D341Med (cell line): ENCODE measurements around the gene GOLGA8S.
"Not testable (repeated sequence)": the region's sequence is repeated elsewhere in the genome, so short reads cannot be mapped to it uniquely, and the experiment has no call there.

Experiments
- DNase-seq: peaks from one replicate; pipeline ENCODE4 v3.0.0; 2012; ENCODE audit warnings: low spot score

Gene GOLGA8S

GRCh38 chr15:23354448-23354847 lies at the start of gene GOLGA8S:
Gene GOLGA8S, plus strand, starts transcription at chr15:23354748. Its CDS starts 62 bp downstream, at chr15:23354810.
- DNase-seq: not testable (repeated sequence)

GRCh38 chr15:23304805-23305204 lies 49.7 kb upstream of the GOLGA8S start:
- not testable (repeated sequence) for DNase-seq

GRCh38 chr15:23305921-23306320 lies 48.6 kb upstream of the GOLGA8S start:
- DNase-seq: not testable (repeated sequence)

- DNase-seq: not testable (repeated sequence)
Observed at GRCh38 chr15:23311233-23311632, 43.3 kb upstream of the GOLGA8S start.

- not testable (repeated sequence) for DNase-seq
Observed at GRCh38 chr15:23334096-23334495, 20.5 kb upstream of the GOLGA8S start, which contains the start of gene GOLGA6L26. Gene GOLGA6L26, minus strand, starts transcription at chr15:23334196. Its CDS starts 61 bp downstream, at chr15:23334135.

GRCh38 chr15:23362622-23363021 lies 8.1 kb downstream of the GOLGA8S start:
- DNase-seq: not testable (repeated sequence)

- DNase-seq: not testable (repeated sequence)
Observed at GRCh38 chr15:23364261-23364660, 9.7 kb downstream of the GOLGA8S start.

- DNase-seq: no peak
Observed at GRCh38 chr15:23370578-23370977, 16.0 kb downstream of the GOLGA8S start.

GRCh38 chr15:23371134-23371533 lies 16.6 kb downstream of the GOLGA8S start:
- not testable (repeated sequence) for DNase-seq

GRCh38 chr15:23371868-23372267 lies 17.3 kb downstream of the GOLGA8S start:
- not testable (repeated sequence) for DNase-seq

GRCh38 chr15:23372284-23372683 lies 17.7 kb downstream of the GOLGA8S start:
- no peak for DNase-seq

- DNase-seq: not testable (repeated sequence)
Observed at GRCh38 chr15:23372891-23373600, 18.5 kb downstream of the GOLGA8S start.

GRCh38 chr15:23374226-23374625 lies 19.7 kb downstream of the GOLGA8S start:
- DNase-seq: not testable (repeated sequence)

- not testable (repeated sequence) for DNase-seq
Observed at GRCh38 chr15:23378946-23379345, 24.4 kb downstream of the GOLGA8S start.

- not testable (repeated sequence) for DNase-seq
Observed at GRCh38 chr15:23380700-23381099, 26.2 kb downstream of the GOLGA8S start.

GRCh38 chr15:23381192-23381591 lies 26.6 kb downstream of the GOLGA8S start:
- not testable (repeated sequence) for DNase-seq

GRCh38 chr15:23384371-23384770 lies 29.8 kb downstream of the GOLGA8S start:
- no peak for DNase-seq

- no peak for DNase-seq
Observed at GRCh38 chr15:23385886-23386430, 31.4 kb downstream of the GOLGA8S start.

GRCh38 chr15:23387621-23388190 lies 33.2 kb downstream of the GOLGA8S start:
- no peak for DNase-seq

GRCh38 chr15:23395030-23395692 lies 40.6 kb downstream of the GOLGA8S start:
- DNase-seq: no peak

- DNase-seq: no peak
Observed at GRCh38 chr15:23395832-23396231, 41.3 kb downstream of the GOLGA8S start.

- DNase-seq: no peak
Observed at GRCh38 chr15:23397779-23398178, 43.2 kb downstream of the GOLGA8S start.

- DNase-seq: not testable (repeated sequence)
Observed at GRCh38 chr15:23398357-23398756, 43.8 kb downstream of the GOLGA8S start.
